NCI-H82 treated with DMSO at 0.1 percent for 48 hours (cell line): ENCODE results near the gene CCDC43.
A peak's percentile ranks its signal among the peaks of the same experiment; 100 is the strongest.
"Not testable (repeated sequence)": the region's sequence is repeated elsewhere in the genome, so short reads cannot be mapped to it uniquely, and the experiment has no call there.

Source experiments
- DNase-seq: peaks from one replicate; lab custom pipeline; 2025; ENCODE audit not compliant: unreplicated experiment; lab: John Stamatoyannopoulos, UW

The CCDC43 gene

DNA sequence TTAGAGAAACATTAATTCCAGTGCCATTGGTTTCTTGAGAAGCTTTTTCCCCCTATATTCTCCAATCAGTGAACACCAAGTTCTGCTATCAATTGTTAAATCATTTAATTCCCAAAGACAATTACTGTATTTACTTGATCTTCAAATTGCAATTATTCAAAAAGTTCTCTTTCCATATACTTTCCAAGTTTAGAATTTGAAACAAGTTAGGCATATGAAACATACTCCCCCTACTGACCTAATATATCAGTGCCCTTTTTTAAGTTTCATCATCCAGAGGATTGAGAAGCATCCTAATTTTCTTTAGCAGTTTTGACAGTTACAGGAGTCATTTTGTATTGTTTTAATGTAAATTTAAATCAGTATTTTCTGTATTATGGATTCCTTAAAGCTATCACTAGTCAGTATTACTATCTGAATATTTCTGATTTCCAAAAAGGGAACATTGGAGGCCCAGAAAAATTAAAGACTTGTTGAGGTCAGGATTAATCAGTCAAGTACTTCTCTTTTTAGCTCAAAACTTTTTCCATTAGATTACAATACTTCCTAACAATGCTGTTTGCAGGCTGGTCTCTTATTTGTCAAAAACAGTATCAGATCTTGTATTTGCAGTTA, 17.0 kb downstream of the CCDC43 start:
- DNase-seq: peak; percentile 10

DNA sequence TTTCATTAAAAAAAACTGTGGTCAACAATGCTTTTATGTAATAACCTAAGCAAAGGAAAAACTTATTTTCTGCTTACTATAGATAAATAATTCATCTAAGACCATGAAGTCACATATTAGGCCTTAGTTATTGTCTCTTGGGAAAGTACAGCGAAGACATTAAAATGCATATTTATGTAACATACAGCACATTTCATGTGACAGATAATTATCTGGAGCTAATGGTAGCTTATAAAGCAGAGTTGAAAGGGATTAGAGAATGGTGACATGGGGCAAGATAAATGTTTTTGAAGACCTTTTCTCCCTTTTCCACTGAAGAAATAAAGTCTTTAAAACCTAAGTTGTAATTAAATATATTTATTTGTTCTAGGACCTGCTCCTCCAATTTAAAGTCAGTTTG, 23.6 kb downstream of the CCDC43 start:
- DNase-seq: no peak

DNA sequence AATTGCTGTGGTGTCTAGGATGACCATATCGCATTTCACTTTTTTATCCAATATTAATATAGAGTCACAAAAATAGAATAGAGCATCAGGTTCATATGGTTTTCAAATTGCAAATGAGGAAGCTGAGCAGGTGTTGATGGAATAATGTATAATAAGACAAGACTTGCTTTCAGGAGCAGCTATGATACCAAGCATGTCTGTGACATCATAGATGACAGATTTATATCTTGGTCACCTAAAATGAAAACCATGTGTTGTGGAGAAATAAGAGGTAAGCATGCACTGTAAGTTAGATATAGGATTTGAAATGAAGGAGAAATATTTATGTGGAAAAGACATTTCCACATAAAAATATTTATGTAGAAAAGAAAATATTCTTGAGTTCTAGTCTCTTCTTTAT, 24.7 kb downstream of the CCDC43 start:
- no peak for DNase-seq

DNA sequence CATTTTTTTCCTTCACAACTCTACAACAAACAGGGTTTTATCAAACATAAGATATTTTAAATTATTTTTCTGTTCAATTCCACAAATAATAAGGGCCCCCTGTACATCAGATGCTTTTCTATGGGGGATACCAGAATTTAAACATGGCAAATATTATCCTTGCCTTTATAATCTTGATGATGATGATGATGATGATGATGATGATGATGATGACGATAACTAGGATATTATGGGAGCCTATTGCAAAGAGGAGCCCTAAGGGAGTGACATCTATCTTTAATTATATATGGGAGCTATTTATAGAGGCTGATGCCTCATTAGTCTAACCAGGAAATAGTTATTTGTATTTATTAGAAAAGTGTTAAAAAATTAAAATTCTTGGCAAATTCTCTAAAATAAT, 26.5 kb downstream of the CCDC43 start:
- no peak for DNase-seq

DNA sequence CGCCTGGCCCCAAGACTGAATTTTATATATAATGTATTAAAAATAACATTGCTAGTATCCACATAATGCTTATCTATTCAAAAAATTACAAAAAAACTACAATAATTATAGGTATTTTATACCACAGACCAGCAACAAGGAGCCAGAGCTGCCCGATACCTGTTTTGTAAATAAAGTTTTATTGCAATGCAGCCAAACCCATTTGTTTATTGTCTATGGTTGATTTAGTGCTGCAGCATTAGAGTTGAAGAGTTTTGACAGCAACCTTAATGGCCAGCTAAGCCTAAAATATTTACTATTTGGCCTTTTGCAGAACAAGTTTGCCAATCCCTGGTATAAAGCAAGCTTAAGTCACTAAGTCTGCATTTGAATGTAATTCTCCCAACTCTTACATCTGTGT, 27.7 kb downstream of the CCDC43 start:
- no peak for DNase-seq

DNA sequence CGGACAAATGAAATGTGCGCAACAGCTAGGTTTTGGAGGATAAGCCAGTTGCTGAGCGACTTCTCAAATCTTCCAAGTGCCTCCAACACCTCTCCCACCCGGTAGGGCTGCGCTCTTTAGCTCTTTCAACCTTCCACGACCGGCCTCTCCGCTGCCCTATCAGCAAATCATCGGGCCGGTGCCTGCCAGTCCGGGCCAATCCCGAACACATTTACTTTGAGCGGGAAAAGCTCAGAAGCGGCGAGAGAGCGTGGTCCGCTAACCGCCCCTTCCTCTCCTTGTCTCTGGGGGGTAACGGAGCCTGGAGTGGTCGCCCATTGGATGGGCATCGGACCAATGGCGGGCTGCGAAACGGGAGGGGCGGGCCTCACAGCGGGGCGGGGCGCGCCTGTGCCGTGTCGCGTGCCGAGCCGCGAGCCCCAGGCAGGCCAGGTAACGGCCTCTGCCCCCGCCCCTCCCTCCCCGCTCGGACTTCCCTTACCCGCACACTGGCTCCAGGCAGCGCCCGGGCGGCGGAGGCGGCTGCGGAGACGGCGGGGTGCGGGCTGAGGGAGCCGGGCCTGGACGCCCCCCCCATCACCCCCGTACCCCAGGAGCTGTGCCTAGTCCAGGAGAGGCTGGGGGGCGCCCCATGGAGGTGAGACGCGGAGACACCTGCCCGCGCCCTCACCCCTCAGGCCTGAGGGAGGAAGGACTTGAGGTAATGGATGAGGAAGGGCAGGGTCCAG, 33.4 kb downstream of the CCDC43 start, which contains the start of gene MEIOC:
Gene MEIOC, plus strand, starts transcription at position 486 of the 728 bp plus-strand sequence. Its CDS starts 146 bp downstream, at position 632.
- DNase-seq: peak; percentile 87

DNA sequence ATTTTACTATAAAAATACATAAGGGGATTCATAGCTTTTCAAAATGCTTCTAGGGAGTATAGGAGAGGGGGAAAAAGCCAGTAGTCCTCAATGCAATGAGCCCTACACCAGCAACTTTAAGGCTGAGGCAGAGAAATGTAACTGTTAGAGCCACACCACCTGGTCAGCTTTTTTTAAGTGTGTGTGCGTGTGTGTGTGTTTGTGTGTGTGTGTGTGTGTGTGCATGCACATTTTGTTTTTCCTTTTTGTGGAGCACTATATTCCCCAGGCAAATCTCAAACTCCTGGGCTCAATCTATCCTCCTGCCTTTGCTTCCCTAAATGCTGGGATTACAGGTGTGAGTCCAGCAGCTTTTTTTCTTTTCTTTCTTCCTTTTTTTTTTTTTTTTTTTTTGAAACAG, 35.6 kb downstream of the CCDC43 start:
- DNase-seq: no peak

DNA sequence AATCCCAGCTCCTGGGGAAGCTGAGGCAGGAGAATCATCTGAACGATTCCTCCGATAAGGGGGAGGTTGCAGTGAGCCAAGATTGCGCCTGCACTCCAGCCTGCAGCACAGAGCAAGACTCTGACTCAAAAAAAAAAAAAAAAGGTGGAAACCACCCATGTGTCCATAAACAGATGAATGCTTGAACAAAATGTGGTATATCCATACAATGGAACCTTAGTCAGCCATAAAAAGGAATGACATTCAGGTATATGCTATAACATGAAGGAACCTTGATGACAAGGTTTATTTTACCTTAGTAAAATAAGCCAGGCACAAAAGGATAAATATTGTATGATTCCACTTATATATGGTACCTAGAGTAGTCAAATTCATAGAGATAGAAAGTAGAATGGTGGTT, 36.2 kb downstream of the CCDC43 start:
- DNase-seq: no peak

DNA sequence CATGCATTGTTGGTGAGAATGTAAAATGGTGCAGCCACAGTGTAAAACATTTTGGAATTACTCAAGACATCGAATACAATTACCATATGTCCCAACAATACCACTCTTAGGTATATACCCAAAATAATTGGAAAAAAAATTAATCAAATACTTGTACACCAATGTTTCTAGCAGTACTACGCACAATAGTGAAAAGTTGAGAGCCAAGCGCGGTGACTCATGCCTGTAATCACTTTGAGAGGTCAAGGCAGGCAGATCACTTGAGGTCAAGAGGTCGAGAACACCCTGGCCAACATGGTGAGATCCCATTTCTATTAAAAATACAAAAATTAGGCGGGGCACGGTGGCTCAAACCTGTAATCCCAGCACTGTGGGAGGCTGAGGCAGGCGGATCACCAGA, 36.8 kb downstream of the CCDC43 start:
- no peak for DNase-seq

DNA sequence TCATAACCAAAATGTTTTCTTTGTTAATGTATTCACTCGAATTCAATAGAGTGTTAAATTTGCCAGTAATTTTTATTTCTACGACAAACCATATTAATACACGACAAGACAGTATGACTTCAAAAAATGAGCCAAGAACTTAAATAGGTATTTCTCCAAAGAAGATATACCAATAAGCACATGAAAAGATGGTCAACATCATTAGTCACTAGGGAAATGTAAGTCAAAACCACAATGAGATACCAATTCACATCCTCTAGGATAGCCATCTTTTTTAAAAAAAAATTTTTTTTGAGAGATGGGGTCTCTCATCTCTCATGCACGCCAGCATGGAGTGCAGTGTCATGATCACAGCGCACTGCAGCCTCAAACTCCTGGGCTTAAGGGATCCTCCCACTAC, 38.3 kb downstream of the CCDC43 start:
- no peak for DNase-seq

DNA sequence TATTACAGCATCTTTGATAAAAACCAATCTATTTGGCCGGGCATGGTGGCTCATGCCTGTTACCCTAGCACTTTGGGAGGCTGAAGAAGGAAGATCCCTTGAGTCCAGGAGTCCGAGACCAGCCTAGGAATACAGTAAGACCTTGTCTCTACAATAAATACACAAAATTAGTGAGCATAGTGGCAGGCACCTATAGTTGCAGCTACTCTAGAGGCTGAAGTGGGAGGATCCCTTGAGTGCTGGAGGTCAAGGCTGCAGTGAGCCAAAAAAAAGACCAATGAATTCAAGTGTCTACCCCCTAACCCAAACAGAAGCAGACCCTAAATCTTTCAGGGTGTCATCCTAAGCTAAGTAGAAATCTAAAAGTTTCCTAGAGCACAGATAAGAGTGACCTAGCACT, 40.6 kb downstream of the CCDC43 start:
- DNase-seq: no peak

DNA sequence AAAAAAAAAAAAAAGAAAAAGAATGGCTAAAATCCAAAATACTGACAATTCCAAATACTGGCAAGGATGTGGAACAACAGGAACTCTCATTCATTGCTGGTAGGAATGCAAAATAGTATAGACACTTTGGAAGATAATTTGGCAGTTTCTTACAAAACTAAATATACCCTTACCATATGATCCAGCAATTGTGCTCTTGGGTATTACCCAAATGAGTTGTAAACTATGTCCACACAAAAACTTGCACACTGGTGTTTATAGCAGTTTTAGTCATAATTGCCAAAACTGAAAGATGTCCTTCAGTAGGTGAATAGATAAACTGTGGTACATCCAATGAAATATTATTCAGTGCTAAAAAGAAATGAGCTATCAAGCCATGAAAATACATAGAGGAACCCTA, 41.8 kb downstream of the CCDC43 start:
- no peak for DNase-seq

DNA sequence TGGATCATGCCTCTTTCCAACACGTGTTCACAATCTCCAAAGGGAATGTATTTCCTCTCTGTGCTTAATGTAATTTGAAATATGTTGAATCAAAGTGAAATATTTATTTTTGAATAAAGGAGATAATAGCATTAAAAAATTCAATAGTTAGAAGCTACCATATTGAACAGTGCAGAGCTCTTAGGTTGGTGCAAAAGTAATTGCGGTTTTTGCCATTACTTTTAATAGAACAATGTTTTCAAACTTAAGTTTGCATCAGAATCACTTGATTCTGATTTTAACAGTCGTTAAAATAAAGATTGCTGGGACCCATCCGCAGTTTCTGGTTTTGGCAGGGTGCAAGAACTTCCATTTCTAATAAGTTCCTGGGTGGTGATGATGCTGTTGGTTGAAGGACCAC, 43.3 kb downstream of the CCDC43 start:
- DNase-seq: no peak

DNA sequence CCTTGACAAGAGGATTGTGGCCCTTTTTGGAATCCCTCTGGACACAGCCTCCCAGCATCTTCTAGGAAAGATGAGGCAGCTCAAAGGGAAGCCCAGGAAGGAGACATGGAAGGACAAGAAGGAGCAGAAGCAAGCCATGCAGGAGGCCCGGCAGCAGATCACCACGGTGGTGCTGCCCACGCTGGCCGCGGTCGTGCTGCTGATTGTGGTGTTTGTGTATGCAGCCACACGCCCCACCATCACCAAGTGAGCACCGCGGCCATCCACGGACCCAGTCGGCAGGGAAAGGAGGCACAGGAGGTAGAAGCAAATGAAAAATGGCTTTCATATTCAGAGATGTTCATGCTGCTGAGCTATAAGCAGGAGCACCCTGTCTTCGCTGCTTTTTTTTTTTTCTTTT, 44.2 kb downstream of the CCDC43 start:
- DNase-seq: no peak

DNA sequence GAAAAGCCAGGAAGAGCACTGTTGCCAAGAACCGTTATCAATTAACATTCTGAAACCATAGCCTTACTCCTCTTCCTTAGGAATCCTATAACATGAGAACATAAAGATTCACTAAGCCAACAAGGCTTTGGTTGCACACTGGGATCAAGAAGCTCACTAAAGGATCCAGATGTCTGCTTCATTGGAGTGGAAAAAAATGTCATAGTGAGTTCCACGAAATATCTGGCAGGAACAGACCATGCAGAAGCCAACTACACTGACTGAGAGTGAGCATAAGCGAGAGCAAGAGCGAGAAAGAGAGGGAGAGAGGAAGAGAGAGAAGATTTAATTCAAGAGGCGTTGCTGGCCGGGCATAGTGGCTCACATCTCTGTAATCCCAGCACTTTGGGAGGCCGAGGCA, 46.7 kb downstream of the CCDC43 start:
- DNase-seq: no peak

DNA sequence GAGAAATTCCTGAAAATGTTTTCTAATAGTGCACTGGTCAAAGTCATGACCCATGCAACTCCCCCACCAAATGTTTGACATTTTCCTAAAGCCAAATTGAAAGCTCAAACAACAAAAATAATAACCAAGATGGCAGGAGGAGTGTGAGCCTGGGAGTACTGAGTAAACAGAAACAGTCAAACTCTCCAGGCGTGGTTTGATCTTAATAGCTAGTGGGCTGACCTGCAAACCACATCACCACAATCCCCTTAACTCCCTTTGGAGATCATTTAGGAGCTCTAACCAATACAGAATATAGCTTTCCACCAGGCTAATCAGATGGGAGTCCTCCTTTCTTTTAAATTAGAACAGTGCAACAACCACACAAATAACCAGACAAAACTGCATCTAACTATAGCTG, 52.5 kb downstream of the CCDC43 start:
- DNase-seq: no peak

DNA sequence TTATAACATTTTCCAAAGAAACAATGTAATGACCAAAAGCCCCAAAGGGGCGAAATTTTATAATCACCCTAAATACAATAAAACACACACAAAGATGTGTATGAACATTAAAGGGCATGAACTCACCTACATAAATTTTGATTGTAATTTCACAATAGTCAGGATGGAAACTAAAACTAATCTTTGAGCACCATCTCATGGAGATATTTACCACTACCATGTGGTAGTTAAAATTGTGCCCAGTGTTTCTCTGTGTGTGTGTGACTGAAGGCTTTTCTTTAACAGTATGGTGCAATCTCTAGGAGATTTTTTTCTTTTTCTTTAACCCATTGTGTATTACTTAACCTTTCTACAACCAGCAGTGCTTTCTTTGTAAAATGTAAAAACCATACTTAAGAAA, 53.0 kb downstream of the CCDC43 start:
- peak; percentile 35 for DNase-seq

DNA sequence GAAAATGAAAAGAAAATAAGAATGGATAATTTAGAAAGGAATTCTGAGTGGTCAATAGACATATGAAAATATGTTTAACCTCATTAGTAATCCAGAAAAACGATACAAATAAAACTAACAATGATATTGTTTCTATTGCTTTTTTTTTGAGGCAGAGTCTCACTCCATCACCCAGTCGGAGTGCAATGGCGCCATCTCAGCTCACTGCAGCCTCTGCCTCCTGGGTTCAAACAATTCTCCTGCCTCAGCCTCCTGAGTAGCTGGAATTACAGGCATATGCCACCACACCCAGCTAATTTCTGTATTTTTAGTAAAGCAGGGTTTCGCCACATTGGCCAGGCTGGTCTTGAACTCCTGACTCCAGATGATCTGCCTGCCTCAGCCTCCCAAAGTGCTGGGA, 55.2 kb downstream of the CCDC43 start:
- not testable (repeated sequence) for DNase-seq

DNA sequence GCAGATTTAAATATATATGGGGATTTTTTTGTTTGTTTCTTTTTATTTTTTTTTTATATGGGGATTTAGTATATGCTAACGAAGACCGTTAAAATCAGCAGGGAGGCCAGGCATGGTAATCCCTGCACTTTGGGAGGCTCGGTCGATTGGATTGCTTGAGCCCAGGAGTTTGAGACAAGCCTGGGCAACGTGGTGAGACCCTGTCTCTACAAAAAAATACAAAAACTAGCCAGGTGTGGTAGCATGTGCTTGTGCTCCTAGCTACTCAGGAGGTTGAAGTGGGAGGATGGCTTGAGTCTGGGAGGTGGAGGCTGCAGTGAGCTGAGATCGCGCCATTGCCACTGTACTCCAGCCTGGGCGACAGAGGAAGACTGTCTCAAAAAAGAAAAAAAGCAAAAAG, 55.6 kb downstream of the CCDC43 start:
- no peak for DNase-seq

DNA sequence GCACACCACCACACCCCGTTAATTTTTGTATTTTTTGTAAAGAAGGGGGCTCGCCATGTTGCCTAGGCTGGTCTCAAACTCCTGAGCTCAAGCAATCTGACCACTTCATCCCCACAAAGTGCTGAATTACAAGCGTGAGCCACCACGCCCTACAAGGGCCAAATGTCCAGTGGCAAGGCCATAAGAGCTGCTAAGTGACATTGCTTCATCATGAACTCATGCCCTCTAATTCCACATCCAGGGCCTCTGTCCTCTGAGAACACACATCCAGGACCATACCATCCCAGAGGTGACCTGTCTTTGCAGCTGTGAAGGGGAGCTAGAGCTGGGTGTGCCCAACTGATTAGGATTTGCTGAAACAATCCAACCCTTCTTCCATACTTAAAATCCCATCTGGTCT, 58.9 kb downstream of the CCDC43 start:
- no peak for DNase-seq

DNA sequence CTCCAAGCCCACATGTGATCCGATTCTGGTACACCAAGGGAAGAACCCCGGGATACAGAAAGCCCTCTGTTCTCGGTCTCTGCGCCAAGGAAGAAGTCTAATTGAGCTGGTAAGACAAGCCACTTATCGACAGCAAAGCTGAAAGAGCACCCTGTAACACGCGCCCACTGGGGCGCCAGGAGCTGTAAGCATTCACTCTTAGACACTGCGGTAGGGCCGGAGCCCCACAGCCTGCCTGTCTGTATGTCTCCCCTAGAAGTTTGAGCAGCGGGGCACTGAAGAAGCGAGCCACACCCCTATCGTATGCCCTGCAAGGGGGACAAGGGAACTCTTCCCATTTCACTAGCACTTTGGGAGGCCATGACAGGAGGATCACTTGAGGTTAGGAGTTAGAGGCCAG, 60.3 kb downstream of the CCDC43 start:
- no peak for DNase-seq

DNA sequence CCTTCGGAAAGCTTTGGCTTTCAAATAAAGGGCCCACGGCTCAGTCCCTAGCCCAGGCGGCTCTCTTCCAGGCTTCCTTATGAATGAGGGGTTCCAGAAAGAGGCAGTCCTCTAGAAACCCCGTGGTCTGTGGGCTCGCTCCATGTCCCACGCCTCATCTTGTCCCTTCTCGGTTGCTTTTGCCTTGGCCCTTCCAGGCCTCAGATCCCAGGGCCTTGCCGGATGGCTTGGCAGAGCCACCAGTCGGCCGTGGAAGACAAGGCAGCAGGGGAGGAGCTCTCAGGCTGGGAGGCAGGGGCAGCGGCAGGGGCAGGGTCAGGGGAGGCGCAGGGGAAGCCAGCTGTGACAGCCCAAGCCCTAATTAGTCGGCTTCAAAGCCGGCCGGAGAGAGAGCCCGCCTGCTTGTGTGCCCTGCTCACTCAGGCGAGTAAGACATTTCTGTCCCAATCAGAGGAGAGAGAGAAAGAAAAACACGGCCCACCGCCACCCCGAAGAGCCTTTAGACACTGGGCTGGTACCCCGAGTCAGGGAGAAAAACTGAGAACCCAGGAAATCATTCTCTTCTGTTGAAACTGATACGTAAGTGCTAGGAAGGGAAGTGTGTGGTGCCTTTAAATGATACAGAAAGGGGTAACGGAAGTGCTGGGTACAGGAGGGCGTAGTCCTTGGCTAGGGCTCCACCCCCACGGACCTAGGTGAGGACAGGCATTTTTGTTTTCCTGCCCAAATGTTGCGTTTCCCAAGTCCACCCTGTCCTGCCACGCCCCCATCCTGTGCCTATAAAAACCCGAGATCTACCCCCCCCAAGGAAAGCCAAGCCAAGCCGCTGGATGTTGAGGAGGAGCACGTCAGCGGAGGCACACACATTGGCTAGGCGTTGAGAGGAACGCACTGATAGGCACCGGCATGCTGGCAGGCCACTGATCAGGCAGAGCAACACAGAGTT, 61.1 kb downstream of the CCDC43 start:
- DNase-seq: peak; percentile 88
